ENCODE measurements around the gene GRP.
A peak's percentile ranks its signal among the peaks of the same experiment; 100 is the strongest.
"Not testable (repeated sequence)": the region's sequence is repeated elsewhere in the genome, so short reads cannot be mapped to it uniquely, and the experiment has no call there.

GRP gene

DNA sequence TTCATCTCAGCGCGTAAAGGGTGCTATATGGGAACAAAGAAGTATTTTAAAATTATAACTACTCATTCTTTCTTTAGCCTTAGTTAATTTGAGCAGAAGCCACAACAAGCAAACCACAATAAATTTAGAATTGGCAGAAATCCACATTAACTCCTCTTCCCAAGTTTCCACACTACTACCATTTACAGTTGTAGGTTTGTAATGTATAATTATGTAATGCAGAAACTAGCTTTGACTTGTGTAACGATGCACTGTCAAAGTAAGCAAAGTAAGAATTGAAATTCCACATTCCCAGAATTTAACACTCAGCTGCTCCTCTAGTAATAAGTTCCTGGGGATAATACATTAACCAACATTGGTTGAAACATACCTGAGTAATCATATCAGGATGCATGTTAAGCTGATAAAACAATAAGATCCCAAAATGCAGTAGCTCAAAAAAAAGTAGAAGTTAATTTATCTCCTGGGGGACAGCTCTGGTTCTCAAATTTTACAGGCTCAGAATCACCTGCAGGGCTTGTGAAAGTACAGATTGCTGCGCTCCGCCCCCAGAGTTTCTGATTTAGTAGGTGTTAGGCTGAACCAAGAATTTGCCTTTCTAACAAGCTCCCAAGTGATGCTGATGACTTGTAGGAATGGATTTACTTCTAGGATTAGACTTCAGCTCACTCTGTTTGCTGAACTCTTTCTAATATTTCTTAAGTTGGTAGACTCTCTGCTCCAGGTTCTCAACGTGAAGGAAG lies 9.9 kb downstream of the GRP start:
- DNase-seq: no peak

DNA sequence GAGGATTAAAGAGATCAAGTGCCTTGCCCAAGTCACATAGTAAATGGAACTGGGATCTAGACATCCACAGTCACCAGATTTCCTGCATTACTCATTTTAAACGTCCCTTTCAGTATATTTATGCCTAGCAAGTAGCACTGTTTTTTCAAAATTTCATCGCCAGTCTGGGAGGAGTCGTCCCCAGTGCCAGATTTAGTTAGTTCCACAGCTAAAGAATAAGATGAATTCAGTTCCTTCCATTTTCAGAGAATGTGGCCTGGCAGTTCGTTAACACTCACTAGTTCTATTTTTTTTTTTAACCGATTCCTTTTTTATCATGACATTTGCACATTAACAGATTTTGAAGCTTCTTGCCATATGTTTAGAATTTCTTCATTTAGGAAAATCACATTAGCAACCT lies 11.2 kb downstream of the GRP start:
- DNase-seq: no peak

DNA sequence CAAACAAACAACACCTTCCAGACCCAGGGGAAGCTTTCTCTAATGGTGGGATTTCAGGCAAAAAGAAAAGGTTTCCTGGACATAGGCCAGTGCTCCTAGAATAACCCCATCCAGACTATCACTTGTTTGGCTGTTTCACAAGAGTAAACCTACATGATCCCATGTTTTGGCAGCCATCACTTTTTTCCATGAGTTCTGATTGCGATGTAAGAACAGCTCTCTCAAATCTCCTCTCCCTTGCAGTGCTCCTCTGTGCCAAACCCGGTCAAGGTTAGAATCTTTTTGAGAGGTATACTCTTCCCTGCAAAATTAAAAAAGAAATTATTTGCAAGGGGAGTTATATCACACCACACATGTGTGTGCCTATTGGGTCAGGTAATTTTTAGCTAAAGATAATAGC lies 11.9 kb downstream of the GRP start:
- DNase-seq: no peak

DNA sequence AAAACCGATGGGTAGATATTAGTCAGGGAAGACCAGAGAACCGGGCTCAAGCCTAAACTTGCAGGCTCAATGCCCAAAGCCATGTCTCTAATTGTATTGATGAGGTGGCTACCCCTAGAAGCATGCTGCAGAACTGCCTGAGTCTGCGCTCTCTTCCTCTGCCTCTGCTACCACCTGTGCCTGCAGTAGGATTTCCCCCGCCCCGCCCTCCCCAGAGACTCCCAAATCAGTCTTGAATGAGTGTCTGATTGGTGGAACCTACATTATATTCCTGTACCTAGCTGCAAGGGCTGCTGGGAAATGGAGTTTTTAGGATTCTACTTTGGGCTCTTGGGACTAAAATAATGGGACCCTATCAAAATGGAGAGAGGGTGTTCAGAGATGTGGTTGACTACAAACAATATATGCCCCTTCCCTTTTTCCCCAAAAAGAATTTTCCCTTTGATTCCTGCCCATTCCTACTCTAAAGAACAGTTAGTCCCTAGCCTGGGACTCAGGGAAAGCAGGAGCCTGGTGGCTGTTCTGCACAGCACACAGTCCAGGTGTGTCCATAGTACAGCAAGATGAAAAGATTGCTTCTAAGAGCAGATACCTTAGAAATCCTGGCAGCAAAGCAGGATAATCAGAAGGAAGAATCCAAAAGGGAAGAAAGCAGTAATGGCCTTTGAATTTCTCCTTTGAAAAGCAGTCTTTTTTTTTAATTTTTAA lies 12.5 kb downstream of the GRP start:
- DNase-seq: no peak

DNA sequence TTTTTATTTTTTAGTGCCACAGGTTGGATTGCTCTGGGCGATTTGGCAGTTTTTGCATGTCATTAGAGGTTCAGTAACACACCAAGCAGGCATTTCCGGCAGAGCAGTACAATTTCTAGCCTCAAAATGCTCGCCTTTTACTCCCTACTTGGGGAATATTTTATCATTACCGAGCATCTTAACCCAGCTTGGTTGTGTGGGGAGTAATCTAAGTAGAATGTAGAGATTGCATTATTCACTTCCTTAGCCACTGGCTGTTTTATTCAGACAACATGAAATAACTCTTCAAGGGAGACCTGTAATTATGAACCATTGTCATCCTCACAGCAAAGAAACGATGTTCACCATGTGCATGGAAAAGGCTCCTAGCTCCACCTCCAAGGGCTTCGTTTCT lies 13.1 kb downstream of the GRP start:
- no peak for DNase-seq

DNA sequence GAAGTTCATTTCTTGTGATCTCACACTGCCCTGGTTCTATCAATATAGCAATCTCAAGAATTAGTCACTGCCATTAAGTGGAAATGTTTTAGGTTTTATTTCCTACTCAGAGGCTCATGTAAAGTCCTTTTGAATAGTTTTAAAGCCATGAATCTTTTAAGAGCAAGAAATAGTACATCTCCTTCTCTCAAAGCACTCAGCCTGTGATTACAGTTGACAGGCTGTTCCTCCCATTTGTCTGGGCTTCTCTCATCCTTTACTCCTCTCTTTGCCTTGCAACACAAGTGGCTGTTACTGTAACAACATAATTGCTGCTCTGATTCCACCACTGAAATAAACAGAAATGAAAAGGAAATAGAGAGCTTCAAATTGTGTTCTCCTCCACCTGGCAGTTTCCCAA lies 18.4 kb downstream of the GRP start:
- DNase-seq: no peak

DNA sequence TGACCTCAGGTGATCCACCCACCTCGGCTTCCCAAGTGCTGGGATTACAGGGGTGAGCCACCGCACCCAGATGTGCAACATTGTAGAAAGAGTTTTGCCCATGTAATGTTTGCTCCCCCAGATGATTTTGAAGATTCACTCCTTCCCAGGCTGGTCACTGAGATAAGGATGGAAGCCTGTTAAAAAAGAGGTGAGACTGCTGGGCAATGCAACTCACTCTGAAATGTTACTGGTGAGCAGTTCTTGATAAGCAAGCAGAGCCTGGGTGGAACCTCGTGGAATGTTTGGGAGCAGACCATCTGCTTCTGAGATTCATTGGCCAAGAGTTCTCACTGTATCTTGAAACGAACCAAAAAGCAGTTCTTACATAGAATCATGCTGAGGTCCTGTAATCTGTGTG lies 19.7 kb downstream of the GRP start:
- no peak for DNase-seq

DNA sequence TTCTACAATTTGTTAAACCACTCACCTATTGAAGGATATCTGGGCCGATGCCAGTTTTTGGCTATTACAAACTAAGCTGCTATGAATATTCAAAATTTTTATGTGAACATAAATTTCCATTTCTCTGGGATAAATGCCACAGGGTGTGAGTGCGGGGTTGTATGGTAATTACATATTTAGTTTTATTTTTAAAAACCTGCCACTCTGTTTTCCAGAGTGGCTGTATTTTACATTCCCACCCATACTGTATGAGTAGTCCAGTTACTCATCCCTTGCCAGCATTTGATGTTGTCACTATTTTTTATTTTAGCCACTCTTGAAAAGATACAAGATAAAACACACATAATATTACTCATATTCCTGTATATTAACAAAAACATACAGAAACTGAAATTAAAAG lies 22.9 kb downstream of the GRP start:
- no peak for DNase-seq

DNA sequence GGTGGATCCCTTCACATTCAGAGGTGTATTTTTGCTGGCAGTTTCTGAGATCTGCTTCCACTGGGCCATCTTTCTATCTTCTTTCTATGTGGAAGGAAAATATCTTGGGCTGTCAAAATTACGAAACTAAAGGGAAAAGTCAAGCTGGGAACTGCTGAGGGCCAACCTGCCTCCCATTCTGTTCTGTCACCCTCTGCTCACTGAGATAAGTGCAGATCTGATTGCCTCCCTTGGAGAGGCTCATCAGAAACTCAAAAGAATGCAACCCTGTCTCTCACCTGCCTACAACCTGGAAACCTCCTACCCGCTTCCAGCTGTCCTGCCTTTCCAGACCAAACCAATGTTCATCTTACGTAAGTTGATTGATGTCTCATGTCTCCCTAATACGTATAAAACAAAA lies 26.8 kb downstream of the GRP start:
- no peak for DNase-seq

DNA sequence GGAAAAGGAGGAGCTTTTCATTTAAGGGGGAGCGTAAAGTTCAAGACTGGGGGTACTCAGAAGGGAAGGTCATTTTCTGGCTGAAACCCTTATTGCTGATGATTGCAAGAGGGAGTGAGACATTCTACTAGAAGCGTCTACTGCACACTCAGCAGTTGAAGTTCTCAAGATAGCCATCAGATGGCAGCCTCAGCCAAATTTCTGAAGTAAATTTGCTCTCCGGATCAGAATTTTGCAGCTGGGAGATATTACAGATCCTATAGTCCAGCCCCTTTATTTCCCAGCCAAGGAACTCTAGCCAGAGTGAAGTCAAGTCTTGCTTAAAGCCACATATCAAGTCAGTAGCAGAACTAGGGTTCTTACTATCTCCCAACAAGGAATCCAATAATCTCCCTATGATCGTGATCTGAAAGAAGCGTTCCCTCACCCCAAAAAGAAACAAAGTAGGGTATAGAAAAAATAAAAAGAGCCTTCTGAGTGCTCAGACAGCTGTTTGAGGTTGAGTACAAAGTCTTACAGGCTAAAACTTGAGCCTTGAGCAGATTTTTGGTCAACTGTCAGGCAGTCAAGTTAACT lies 29.3 kb downstream of the GRP start:
- peak; percentile 23 for DNase-seq

DNA sequence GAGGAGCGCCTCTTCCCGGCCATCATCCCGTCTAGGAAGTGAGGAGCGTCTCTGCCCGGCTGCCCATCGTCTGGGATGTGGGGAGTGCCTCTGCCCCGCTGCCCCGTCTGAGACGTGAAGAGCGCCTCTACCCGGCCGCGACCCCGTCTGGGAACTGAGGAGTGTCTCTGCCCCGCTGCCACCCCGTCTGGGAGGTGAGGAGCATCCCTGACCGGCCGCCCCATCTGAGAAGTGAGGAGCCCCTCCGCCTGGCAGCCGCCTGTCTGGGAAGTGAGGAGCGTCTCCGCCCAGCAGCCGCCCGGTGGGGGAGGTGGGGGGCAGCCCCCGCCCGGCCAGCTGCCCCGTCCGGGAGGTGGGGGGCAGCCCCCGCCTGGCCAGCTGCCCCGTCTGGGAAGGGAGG lies 35.5 kb downstream of the GRP start:
- DNase-seq: not testable (repeated sequence)

DNA sequence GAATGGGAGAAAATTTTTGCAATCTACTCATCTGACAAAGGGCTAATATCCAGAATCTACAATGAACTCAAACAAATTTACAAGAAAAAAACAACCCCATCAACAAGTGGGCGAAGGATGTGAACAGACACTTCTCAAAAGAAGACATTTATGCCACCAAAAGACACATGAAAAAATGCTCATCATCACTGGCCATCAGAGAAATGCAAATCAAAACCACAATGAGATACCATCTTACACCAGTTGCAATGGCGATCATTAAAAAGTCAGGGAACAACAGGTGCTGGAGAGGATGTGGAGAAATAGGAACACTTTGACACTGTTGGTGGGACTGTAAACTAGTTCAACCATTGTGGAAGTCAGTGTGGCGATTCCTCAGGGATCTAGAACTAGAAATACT lies 41.9 kb downstream of the GRP start:
- DNase-seq: not testable (repeated sequence)

DNA sequence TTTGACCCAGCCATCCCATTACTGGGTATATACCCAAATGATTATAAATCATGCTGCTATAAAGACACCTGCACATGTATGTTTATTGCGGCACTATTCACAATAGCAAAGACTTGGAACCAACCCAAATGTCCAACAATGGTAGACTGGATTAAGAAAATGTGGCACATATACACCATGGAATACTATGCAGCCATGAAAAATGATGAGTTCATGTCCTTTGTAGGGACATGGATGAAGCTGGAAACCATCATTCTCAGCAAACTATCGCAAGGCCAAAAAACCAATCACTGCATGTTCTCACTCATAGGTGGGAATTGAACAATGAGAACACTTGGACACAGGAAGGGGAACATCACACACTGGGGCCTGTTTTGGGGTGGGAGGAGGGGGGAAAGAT lies 42.3 kb downstream of the GRP start:
- not testable (repeated sequence) for DNase-seq

DNA sequence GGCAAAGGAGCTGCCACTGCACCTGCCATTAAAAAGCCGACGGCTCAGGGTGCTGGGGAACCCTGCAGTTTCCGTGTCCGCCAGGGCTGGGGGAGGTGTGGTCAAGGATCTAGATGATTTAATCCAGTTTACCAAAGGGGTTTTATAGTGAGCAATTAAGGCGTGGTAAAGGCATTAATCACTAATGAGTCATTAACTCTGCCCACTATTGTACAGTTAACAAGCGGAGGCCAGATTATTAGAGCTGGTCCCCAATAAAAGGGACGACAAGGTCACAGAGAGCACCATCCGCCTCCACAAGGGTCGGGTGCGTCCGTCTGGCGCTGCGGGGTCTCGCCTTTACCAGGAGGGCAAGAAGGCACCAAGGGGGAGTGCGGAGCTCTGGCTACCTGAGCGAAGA lies 43.7 kb downstream of the GRP start:
- DNase-seq: no peak

DNA sequence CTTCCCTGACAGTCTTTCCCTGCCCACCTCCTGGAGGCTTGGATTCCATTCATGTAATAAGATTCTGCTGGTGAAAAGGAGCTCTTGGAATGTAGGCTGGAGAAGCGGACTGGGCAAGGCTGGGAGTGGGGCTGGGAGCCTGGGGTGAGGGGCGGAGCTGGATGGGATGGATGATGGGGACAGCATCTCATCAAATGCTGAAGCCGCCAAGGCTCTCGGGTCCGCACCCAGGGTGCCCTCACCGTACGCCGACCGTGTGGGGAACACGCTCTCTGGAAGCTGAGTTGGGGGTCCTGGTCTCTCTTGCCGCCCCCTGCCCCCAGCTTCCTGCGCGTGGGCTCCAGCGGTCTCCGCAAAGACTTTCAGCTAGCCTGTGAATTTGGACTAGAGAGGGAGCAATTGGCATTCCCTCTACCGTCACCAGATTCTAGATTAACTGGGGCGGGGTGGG lies 44.2 kb downstream of the GRP start:
- DNase-seq: no peak

DNA sequence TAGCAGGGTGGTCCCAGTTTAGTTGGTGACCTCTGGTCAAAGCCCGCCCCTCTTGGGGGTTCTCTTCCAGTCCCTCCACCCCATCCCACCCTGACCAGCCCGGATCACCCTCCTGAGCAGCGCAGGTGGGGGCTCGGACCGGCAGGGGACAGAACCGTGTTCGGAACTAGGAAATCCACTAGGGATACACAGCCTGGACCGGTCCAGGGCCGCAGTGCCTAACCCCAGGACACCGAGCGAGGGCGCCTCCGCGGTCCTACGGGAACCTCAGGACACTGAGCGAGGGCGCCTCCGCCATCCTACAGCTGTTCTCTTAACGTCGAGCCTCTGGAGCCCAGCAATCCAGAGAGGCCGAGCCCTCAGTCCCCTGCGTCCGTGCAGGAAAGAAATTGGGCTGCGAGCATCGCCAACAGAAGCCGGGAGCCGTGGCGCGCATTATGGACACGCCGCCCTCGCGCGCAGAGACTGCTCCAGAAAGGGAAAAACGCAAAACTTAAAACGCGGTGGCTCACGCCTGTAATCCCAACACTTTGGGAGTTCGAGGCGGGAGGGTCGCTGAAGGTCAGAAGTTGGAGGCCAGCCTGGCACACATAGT lies 44.8 kb downstream of the GRP start:
- DNase-seq: no peak

DNA sequence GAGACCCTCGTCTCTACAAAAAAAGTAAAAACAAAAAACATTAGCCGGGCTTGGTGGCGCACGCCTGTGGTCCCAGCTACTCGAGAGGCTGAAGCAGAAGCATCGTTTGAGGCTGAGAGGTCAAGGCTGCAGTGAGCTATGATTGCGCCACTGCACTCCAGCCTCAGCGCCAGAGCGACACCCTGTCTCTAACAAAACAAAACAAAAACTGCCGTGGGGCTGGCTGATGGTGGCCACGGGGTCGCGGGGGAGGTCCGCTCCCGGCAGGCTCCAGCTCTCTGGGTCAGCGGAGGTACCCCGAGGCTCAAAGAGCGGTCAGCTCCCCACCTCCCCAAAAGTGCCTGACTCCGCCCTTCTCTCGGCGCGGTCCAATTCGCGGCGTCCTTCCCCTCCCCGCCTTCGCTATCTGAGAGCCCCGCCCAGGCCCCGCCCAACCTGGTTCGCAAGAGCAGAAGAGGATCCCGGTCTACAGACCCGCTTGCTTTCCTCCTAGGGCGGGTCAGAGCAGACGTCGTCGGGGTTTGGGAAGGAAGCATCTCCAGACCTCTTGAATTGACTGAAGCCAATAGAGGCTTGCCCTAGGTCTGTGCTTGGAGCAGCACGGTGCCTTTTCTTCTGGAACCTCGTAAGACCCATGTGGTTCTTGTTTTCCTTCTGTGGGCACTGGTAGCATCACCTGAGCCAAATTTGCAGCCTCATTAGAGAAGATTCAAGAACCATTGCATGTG lies 45.5 kb downstream of the GRP start:
- DNase-seq: no peak

DNA sequence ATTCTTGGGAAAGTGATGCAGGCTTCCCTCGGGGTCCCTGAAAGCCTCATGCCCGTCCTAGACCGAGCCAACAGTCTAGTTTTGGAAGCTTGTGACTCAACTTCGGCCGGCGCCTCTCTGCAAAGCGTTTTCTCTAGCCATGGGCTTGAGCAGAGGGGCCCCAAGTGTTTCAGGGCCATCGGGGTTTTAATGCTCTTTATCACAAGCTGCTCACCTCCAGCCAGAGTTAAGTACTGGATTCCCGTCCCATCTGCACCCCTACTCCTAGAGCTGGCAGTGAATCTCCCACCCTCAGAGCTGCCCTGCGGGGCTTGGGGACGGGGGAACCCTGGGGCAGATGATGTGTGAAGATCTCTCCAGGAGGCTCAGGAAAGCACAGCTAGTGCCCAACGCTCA lies 46.0 kb downstream of the GRP start:
- no peak for DNase-seq

DNA sequence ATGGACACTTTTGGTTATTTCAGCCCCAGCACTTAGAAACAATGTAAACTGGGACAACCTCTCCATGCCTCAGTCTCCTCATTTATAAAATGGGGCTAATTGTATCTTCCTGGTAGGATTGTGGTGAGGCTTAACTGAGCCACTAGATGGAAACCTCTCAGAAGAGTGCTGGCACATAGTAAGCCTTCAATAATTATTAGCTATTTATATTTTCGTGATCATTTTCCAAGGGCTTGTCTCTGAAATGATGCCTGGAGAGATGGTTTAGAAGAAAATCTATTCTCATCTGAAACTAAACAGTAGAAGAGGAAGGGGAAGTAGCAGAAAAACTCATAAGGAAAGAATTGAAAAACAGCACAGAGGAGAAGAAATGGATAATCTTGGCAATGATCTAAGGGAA lies 46.5 kb downstream of the GRP start:
- no peak for DNase-seq

DNA sequence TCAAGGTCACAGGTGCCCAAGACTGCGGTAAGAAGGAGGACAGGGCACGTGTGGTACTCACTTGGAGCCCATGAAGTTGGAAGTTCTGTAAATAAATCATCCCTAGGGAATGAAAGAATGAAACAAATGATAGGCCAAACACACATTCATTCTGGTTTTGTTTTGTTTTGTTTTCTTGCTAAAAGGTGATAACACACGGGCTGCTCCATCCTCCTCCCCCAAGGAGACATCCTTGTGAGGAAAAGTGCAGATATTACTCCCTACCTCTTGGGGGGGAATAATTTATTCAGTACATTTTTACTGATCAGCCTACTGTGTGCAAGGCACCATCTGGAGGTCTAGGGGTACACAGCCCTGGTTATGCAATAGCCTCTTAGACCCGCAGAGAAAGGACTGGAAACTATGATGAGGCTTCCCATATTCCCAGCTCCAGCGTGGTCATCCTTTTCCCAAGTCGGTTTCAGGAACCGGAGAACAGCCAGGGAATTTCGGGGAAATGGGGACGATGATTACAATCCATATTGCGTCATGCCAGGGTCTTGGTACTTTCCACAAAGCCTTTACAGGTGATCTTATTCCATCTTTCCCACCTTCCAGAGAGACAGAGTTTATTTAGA lies 47.0 kb downstream of the GRP start:
- DNase-seq: no peak

DNA sequence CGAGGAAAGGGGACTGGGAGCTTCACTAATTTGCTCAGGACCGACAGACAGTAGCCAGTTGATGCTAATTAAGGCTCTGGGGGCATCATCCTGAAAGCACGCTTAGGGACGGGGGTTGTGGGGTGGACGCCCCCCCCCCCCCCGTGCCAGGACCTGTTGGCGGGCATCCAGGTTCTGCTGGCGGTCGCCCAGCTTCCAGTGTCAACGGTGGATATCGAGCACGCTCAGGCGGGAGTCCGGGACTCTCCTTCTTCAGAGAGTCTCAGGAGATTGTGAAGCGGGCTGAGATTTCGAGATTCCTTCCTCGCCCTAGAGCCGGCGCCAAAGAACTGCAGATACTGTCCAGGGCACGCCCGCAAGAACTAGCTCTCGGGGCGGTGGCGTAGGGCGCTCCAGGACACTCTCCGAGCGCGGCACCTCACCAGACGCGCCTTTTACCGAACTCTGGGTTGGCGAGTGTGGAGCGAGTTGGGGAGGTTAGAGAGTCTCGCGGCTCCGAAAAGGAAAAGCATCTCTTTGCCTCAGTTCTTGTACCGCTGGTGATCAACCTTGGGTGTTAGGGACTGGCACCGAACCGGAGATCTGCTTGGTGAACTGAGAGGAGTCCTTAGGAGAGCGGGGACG lies 47.7 kb downstream of the GRP start:
- DNase-seq: no peak

DNA sequence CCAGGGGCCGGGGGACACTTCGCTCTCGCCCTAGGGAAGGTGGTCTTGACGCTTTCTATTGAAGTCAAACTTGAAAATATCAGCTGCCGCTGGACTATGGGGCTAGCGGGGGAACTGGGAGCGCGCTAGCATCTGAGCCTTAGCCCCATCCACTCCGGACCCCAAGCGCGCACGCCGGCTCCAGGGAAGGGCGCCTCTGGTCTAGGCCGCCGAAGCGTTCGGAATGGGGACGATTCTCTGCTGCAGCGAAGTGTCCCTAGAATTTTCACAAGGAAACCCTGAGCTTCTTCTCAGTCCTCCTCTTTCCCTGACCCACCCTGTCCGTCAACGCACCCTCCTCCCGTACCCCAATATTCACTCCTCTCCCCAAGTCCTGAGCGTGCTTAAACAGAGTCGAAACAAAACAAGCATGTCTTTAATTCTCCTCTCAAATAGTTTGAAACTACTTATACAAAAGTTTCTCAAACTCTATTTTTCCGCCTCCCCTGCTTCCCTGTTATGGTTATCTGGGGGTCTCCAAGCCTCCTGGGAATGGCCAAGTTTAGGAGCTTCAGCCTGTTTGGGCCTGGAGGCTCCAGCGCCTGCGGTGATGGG lies 48.3 kb downstream of the GRP start:
- no peak for DNase-seq

Data from CD4-positive, alpha-beta T cell treated with Interleukin-10 for 1 hour (primary cell).